ENCODE results near the gene RASGRP3.

RASGRP3 gene

GRCh38 chr2:33606100-33606499 is 129.7 kb downstream of the RASGRP3 start:
- Histone ChIP-seq H3K4me3 (replicated peaks; ENCODE audit: insufficient read depth, low read length) (no peak overlapping the region), H3K27ac (replicated peaks) (no peak overlapping the region), H3K27me3 (ENCODE audit: insufficient read depth, poor library complexity, severe bottlenecking) (no peaks in the 10 kb centered on the region)
- DNase-seq (ENCODE audit: low read depth in 1 of 2, low spot score in 1 of 2): no peak
- no peak for TF ChIP-seq SPI1 (IDR thresholded peaks at IDR 0.05; ENCODE audit: borderline replicate concordance, low read depth)
- TF ChIP-seq REST (IDR thresholded peaks at IDR 0.05; ENCODE audit: insufficient replicate concordance, low read depth): no peak
- TF ChIP-seq POLR2AphosphoS5 (IDR thresholded peaks at IDR 0.05; ENCODE audit: low read depth): no peak
- no peak for TF ChIP-seq CTCF (IDR thresholded peaks at IDR 0.05; ENCODE audit: insufficient read depth, low read length)
- no peak for TF ChIP-seq GABPA (IDR thresholded peaks at IDR 0.05; ENCODE audit: low read depth)

GRCh38 chr2:33606622-33607021 is 130.2 kb downstream of the RASGRP3 start:
- no peak for DNase-seq (ENCODE audit: low read depth in 1 of 2, low spot score in 1 of 2)
- H3K27me3 ChIP-seq (ENCODE audit: insufficient read depth, poor library complexity, severe bottlenecking): no peaks in the 10 kb centered on the region
- no peak overlapping the region for H3K4me3 ChIP-seq (replicated peaks; ENCODE audit: insufficient read depth, low read length)
- H3K27ac ChIP-seq (replicated peaks): no peak overlapping the region
- TF ChIP-seq REST (IDR thresholded peaks at IDR 0.05; ENCODE audit: insufficient replicate concordance, low read depth): no peak
- no peak for TF ChIP-seq CTCF (IDR thresholded peaks at IDR 0.05; ENCODE audit: insufficient read depth, low read length)
- no peak for TF ChIP-seq GABPA (IDR thresholded peaks at IDR 0.05; ENCODE audit: low read depth)
- TF ChIP-seq POLR2AphosphoS5 (IDR thresholded peaks at IDR 0.05; ENCODE audit: low read depth): no peak

DNA sequence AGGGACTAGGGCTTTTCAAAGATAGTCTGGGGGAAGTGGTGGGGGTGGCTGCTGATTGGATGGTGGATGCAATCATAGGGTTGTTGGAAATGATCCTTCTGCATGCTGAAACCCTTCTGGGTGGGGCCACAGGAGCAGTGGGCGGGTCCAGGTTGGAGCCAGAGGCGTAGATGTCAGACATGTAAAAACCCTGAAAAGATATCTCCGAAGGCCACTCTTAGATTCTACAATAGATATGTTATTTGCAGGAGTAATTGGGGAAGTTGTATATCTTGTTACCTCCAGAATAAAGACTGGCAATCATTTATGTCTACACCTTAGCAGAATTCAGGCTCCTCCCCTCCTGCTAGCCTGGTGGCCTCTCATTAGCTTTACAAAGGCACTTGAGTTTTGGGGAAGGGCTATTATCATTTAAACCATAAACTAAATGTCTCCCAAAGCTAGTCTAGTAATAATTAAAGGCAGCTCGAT is 130.8 kb downstream of the RASGRP3 start:
- DNase-seq (ENCODE audit: low read depth in 1 of 2, low spot score in 1 of 2): no peak
- H3K27me3 ChIP-seq (ENCODE audit: insufficient read depth, poor library complexity, severe bottlenecking): no peaks in the 10 kb centered on the region
- no peak for TF ChIP-seq GABPA (IDR thresholded peaks at IDR 0.05; ENCODE audit: low read depth)
- no peak for TF ChIP-seq REST (IDR thresholded peaks at IDR 0.05; ENCODE audit: insufficient replicate concordance, low read depth)
- TF ChIP-seq POLR2AphosphoS5 (IDR thresholded peaks at IDR 0.05; ENCODE audit: low read depth): no peak
- TF ChIP-seq SPI1 (IDR thresholded peaks at IDR 0.05; ENCODE audit: borderline replicate concordance, low read depth): no peak
- TF ChIP-seq CTCF (IDR thresholded peaks at IDR 0.05; ENCODE audit: insufficient read depth, low read length): no peak
- no peak overlapping the region for H3K4me3 ChIP-seq (replicated peaks; ENCODE audit: insufficient read depth, low read length)
- H3K27ac ChIP-seq (replicated peaks): no peak overlapping the region
